Measurements from ENCODE around the gene RALA. TPM values are rescaled to one million over a fixed set of nuclear protein-coding genes. Genes with fewer than 3 reads are reported as not detected.
A peak's percentile ranks its signal among the peaks of the same experiment; 100 is the strongest.

The RALA gene
- total RNA-seq, 4 donors from 2014 or later, result 14.0 to 26.8 (median 17.9) TPM

- DNase-seq (ENCODE audit: low spot score), result no peak
- ATAC-seq (ENCODE audit: low FRiP score), result no peak
- no peak for TF ChIP-seq CTCF (IDR thresholded peaks at IDR 0.05)
These were observed 104.0 kb downstream of the RALA start for GRCh38 chr7:39727231-39728012.

GRCh38 chr7:39732837-39733804 lies 109.7 kb downstream of the RALA start:
- TF ChIP-seq CTCF (IDR thresholded peaks at IDR 0.05), result no peak
- peak; percentile 94 for DNase-seq (ENCODE audit: low spot score)
- peak; percentile 96 for ATAC-seq (ENCODE audit: low FRiP score)

GRCh38 chr7:39733881-39734632 lies 110.7 kb downstream of the RALA start:
- no peak for TF ChIP-seq CTCF (IDR thresholded peaks at IDR 0.05)
- ATAC-seq (ENCODE audit: low FRiP score) (no peak), DNase-seq (ENCODE audit: low spot score) (no peak)

- TF ChIP-seq CTCF (IDR thresholded peaks at IDR 0.05), result no peak
These were observed 111.2 kb downstream of the RALA start for GRCh38 chr7:39734633-39735004.

GRCh38 chr7:39735903-39736302 lies 112.5 kb downstream of the RALA start:
- no peak for TF ChIP-seq CTCF (IDR thresholded peaks at IDR 0.05)
- no peak for ATAC-seq (ENCODE audit: low FRiP score)
- no peak for DNase-seq (ENCODE audit: low spot score)

More at GRCh38 chr7:39734633-39735004, 111.2 kb downstream of the RALA start:
- ATAC-seq (ENCODE audit: low FRiP score) (no peak), DNase-seq (ENCODE audit: low spot score) (no peak)

- ATAC-seq (ENCODE audit: low FRiP score) (no peak), DNase-seq (ENCODE audit: low spot score) (no peak)
- TF ChIP-seq CTCF (IDR thresholded peaks at IDR 0.05), result no peak
These were observed 118.7 kb downstream of the RALA start for GRCh38 chr7:39741942-39742623.
